Vagina (tissue), 2 donors: ENCODE results near the gene EN2. TPM values are rescaled to one million over a fixed set of nuclear protein-coding genes. Genes with fewer than 3 reads are reported as not detected.

Experiments used
- DNase-seq, 2 donors: peaks; one replicate each; pipeline ENCODE4 v3.0.0-alpha.2; 2017; ENCODE audit errors: extremely low spot score in 2 of 2
- H3K27ac ChIP-seq: fragments of 200-600 bp; sonication (generic); one replicate; pipeline ENCODE4 v1.5.1; 2019
- H3K27me3 ChIP-seq: fragments of 200-600 bp; sonication (generic); one replicate; pipeline ENCODE4 v1.5.1; 2019
- H3K36me3 ChIP-seq, 2 donors: fragments of 200-600 bp; sonication (generic); one replicate each; pipeline ENCODE4 v1.5.1; 2017 to 2019
- H3K4me1 ChIP-seq: fragments of 200-600 bp; sonication (generic); one replicate; pipeline ENCODE4 v1.5.1; 2019
- H3K4me3 ChIP-seq, 2 donors: fragments of 200-600 bp; sonication (generic); 1 replicate in 1 of 2; 2 replicates in 1 of 2; pipeline ENCODE4 v1.5.1; 2016 to 2019
- H3K9me3 ChIP-seq: fragments of 200-600 bp; sonication (generic); one replicate; pipeline ENCODE4 v1.5.1; 2019
- CTCF ChIP-seq, 3 experiments: fragments of 450-650 bp in 2 of 3; fragments of 200-600 bp in 1 of 3; sonication (generic) in 1 of 3; IDR thresholded peaks; one replicate each; pipeline ENCODE4 v1.5.1; 2017 to 2019; ENCODE audit warnings: antibody characterized with exemption in 3 of 3, mild to moderate bottlenecking in 2 of 3, moderate library complexity in 2 of 3
- POLR2A ChIP-seq, 2 donors: fragments of 450-650 bp; IDR thresholded peaks; one replicate each; pipeline ENCODE4 v1.6.1; 2017; ENCODE audit warnings: antibody characterized with exemption in 2 of 2, mild to moderate bottlenecking in 2 of 2, moderate library complexity in 2 of 2
- POLR2AphosphoS5 ChIP-seq, 2 donors: sonication (generic); formaldehyde crosslinking; IDR thresholded peaks; one replicate each; pipeline ENCODE4 v1.9.0; 2017; ENCODE audit warnings: antibody characterized with exemption in 2 of 2, mild to moderate bottlenecking in 2 of 2, low read depth in 1 of 2; ENCODE audit not compliant: insufficient read depth in 1 of 2
- intact Hi-C: fragments of 100-400 bp; cut with DNase I; formaldehyde crosslinking; loops from one replicate; pipeline ENCODE4 v1.15.1; 2023
- total RNA-seq: library from RNA; depleted of rRNA; stranded (reverse); fragments of >200 nt; gene quantifications from one replicate; pipeline ENCODE4 v1.2.3, GENCODE V29; 2016

The EN2 gene
- total RNA-seq, 1 donor from 2014 or later: 0.98 TPM

- Histone ChIP-seq H3K4me1 (peaks cover 18% of the 10 kb centered on the region), H3K27ac (no peak overlapping the region), H3K36me3 (no peaks in the 10 kb centered on the region), H3K9me3 (no peaks in the 10 kb centered on the region), H3K27me3 (peaks cover 7% of the 10 kb centered on the region), H3K4me3 (no peak overlapping the region)
- TF ChIP-seq CTCF (IDR thresholded peaks at IDR 0.05) (no peak), POLR2AphosphoS5 (IDR thresholded peaks at IDR 0.05; ENCODE audit: insufficient read depth in 1 of 2, low read depth in 1 of 2) (no peak), POLR2A (IDR thresholded peaks at IDR 0.05) (no peak)
- no peak for DNase-seq
- intact Hi-C loops: no loop called here
These were observed 10.3 kb upstream of the EN2 start for GRCh38 chr7:155447603-155448002.

- no peaks in the 10 kb centered on the region for H3K36me3 ChIP-seq
- no peaks in the 10 kb centered on the region for H3K9me3 ChIP-seq
- no peak overlapping the region for H3K27ac ChIP-seq
- no peak overlapping the region for H3K4me3 ChIP-seq
- no peak for DNase-seq
- peaks cover 10% of the 10 kb centered on the region for H3K27me3 ChIP-seq
- intact Hi-C loops: no loop called here
- no peak for TF ChIP-seq POLR2A (IDR thresholded peaks at IDR 0.05)
- no peak for TF ChIP-seq POLR2AphosphoS5 (IDR thresholded peaks at IDR 0.05; ENCODE audit: insufficient read depth in 1 of 2, low read depth in 1 of 2)
- no peak for TF ChIP-seq CTCF (IDR thresholded peaks at IDR 0.05)
- H3K4me1 ChIP-seq: peaks cover 19% of the 10 kb centered on the region
These were observed 9.3 kb upstream of the EN2 start for GRCh38 chr7:155448632-155449007.

- Histone ChIP-seq H3K4me3 (no peak overlapping the region), H3K4me1 (peaks cover 25% of the 10 kb centered on the region)
- intact Hi-C loops: no loop called here
These were observed 8.7 kb upstream of the EN2 start for GRCh38 chr7:155449008-155449868.

GRCh38 chr7:155449869-155450557, 7.9 kb upstream of the EN2 start:
- H3K36me3 ChIP-seq: no peaks in the 10 kb centered on the region
- no peak for DNase-seq
- H3K9me3 ChIP-seq: no peaks in the 10 kb centered on the region
- TF ChIP-seq POLR2AphosphoS5 (IDR thresholded peaks at IDR 0.05; ENCODE audit: insufficient read depth in 1 of 2, low read depth in 1 of 2): no peak
- no peak for TF ChIP-seq CTCF (IDR thresholded peaks at IDR 0.05)
- TF ChIP-seq POLR2A (IDR thresholded peaks at IDR 0.05): no peak
- H3K27ac ChIP-seq: no peak overlapping the region
- intact Hi-C loops: no loop called here
- no peak overlapping the region for H3K4me3 ChIP-seq
- H3K4me1 ChIP-seq: peaks cover 33% of the 10 kb centered on the region
- peaks cover 18% of the 10 kb centered on the region for H3K27me3 ChIP-seq

More at GRCh38 chr7:155449008-155449868, 8.7 kb upstream of the EN2 start:
- Histone ChIP-seq H3K36me3 (no peaks in the 10 kb centered on the region), H3K27me3 (peaks cover 16% of the 10 kb centered on the region), H3K27ac (no peak overlapping the region), H3K9me3 (no peaks in the 10 kb centered on the region)
- no peak for TF ChIP-seq POLR2A (IDR thresholded peaks at IDR 0.05)
- no peak for TF ChIP-seq POLR2AphosphoS5 (IDR thresholded peaks at IDR 0.05; ENCODE audit: insufficient read depth in 1 of 2, low read depth in 1 of 2)
- no peak for TF ChIP-seq CTCF (IDR thresholded peaks at IDR 0.05)
- DNase-seq: no peak

- DNase-seq: no peak
- H3K27ac ChIP-seq: no peak overlapping the region
These were observed 7.4 kb upstream of the EN2 start for GRCh38 chr7:155450558-155450969.

More at GRCh38 chr7:155450558-155450969, 7.4 kb upstream of the EN2 start:
- Histone ChIP-seq H3K9me3 (no peaks in the 10 kb centered on the region), H3K36me3 (no peaks in the 10 kb centered on the region), H3K27me3 (peaks cover 18% of the 10 kb centered on the region), H3K4me3 (no peak overlapping the region), H3K4me1 (peaks cover 35% of the 10 kb centered on the region)
- TF ChIP-seq POLR2AphosphoS5 (IDR thresholded peaks at IDR 0.05; ENCODE audit: insufficient read depth in 1 of 2, low read depth in 1 of 2): no peak
- TF ChIP-seq POLR2A (IDR thresholded peaks at IDR 0.05): no peak
- no peak for TF ChIP-seq CTCF (IDR thresholded peaks at IDR 0.05)
- intact Hi-C loops: no loop called here
